Measurements from ENCODE around the gene TMEM89. TPM values are rescaled to one million over a fixed set of nuclear protein-coding genes. Genes with fewer than 3 reads are reported as not detected.

Gene TMEM89
- total RNA-seq, 1 experiment from 2014 or later: 0.74 TPM

- Mint-ChIP-seq H3K36me3 (ENCODE audit: insufficient read depth in 1 of 3, low read depth in 3 of 3) (peaks cover 18 to 56% (median 44%) of the 10 kb centered on the region in 3 experiments; a peak in 6 of 7 replicates), H3K4me1 (no peaks in the 10 kb centered on the region), H3K27ac (no peak overlapping the region), H3K9me3 (peaks cover 17 to 19% of the 10 kb centered on the region in 2 experiments), H3K4me3 (no peak overlapping the region), H3K27me3 (ENCODE audit: low read depth) (no peaks in the 10 kb centered on the region)
- H2AK5ac ChIP-seq (ENCODE audit: insufficient read length, low read length): no peak overlapping the region
- no peaks in the 10 kb centered on the region for H3K9me3 ChIP-seq (ENCODE audit: control insufficient read depth, low read depth, low read length)
- no peaks in the 10 kb centered on the region for H3K79me1 ChIP-seq (ENCODE audit: insufficient read depth, low read depth, low read length, poor library complexity, severe bottlenecking)
- H2AFZ ChIP-seq (ENCODE audit: low read length): no peak overlapping the region
- no peak overlapping the region for H3K9ac ChIP-seq (ENCODE audit: extremely low read depth, insufficient read length, low read length)
- no peak overlapping the region for H2BK5ac ChIP-seq (ENCODE audit: insufficient read length, low read length)
- no peak overlapping the region for H4K91ac ChIP-seq (ENCODE audit: insufficient read length, low read depth, low read length)
- H3T11ph ChIP-seq (ENCODE audit: low read length): no peak overlapping the region
- H2BK15ac ChIP-seq (ENCODE audit: low read depth, low read length): no peak overlapping the region
- H3K23me2 ChIP-seq (ENCODE audit: insufficient read length, low read depth, low read length, poor library complexity, severe bottlenecking): no peaks in the 10 kb centered on the region
- H2BK20ac ChIP-seq (ENCODE audit: low read depth, low read length, poor library complexity, severe bottlenecking): no peak overlapping the region
- H3K14ac ChIP-seq (ENCODE audit: insufficient read depth, low read length): no peak overlapping the region
- no peak overlapping the region for H3K4ac ChIP-seq (ENCODE audit: low read depth, low read length)
- no peaks in the 10 kb centered on the region for H3K79me2 ChIP-seq (ENCODE audit: insufficient read depth, low read length)
- H3K56ac ChIP-seq (ENCODE audit: insufficient read length, low read depth, low read length): no peak overlapping the region
- TF ChIP-seq CTCF (conservative IDR thresholded peaks at IDR 0.05): no peak
- no peak for DNase-seq
- H3K27me3 ChIP-seq (ENCODE audit: insufficient read depth, low read length): no peaks in the 10 kb centered on the region
- H3K4me1 ChIP-seq (ENCODE audit: insufficient read depth, low read length): no peaks in the 10 kb centered on the region
- H4K20me1 ChIP-seq (ENCODE audit: control insufficient read depth, insufficient read depth, insufficient read length): no peaks in the 10 kb centered on the region
- no peak overlapping the region for H2BK12ac ChIP-seq (ENCODE audit: insufficient read length, low read depth, low read length)
- no peak overlapping the region for H2BK120ac ChIP-seq (ENCODE audit: low read depth, low read length, poor library complexity, severe bottlenecking)
- H4K8ac ChIP-seq (replicated peaks; ENCODE audit: insufficient read length, low read depth, low read length): no peak overlapping the region
- no peak overlapping the region for H3K23ac ChIP-seq (ENCODE audit: insufficient read length, low read depth, low read length)
- H3K27ac ChIP-seq (ENCODE audit: insufficient read length, low read depth, low read length): no peak overlapping the region
- H4K5ac ChIP-seq (ENCODE audit: insufficient read length, low read depth, low read length): no peak overlapping the region
- no peak overlapping the region for H3K4me2 ChIP-seq (ENCODE audit: insufficient read depth, insufficient read length, low read length)
- WGBS (ENCODE audit: extremely low coverage, insufficient read length, low lambda C conversion rate): no CpG with 5 or more reads among the region's 4 CpGs
- no peak overlapping the region for H3K18ac ChIP-seq (ENCODE audit: insufficient read length, low read depth, low read length)
These were observed 4.0 kb downstream of the TMEM89 start for GRCh38 chr3:48617559-48617958.

All from H9 (cell line).